ENCODE data around the gene BANF2. TPM values are rescaled to one million over a fixed set of nuclear protein-coding genes. Genes with fewer than 3 reads are reported as not detected.

BANF2 gene
- total and polyA plus RNA-seq, 11 donors, result not detected

DNA sequence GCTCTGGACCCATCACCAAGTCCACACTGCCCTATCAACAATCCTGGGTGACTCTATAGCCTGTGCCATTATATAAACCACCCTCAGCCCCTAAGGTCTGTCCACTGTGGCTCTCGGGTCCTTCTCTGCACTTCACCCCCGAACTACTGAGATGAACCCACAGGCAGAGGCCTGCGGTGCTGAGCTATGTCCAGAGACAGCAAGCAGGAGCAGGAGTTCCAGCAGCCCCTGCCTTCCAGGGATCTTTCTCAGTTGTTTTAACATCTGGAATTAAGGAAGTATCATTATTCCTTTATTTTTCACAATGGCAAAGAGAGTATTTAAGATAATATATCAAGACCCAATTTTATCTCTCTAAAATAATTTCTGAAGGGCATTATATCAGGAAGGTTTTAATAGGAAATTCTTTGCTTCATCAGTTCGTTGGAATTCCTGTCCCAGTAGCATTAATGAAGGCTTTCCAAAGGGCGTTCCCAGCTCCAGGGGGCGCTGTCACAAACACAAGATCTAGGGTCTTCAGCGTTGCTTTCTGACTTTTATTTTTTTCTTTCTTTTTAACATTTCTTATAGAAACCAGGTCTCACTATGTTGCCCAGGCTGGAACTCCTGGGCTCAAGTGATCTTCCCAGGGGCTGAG, 45.0 kb upstream of the BANF2 start:
- H3K27ac ChIP-seq, result no peak overlapping the region
- ATAC-seq, result no peak
- TF ChIP-seq, protein P1, sequence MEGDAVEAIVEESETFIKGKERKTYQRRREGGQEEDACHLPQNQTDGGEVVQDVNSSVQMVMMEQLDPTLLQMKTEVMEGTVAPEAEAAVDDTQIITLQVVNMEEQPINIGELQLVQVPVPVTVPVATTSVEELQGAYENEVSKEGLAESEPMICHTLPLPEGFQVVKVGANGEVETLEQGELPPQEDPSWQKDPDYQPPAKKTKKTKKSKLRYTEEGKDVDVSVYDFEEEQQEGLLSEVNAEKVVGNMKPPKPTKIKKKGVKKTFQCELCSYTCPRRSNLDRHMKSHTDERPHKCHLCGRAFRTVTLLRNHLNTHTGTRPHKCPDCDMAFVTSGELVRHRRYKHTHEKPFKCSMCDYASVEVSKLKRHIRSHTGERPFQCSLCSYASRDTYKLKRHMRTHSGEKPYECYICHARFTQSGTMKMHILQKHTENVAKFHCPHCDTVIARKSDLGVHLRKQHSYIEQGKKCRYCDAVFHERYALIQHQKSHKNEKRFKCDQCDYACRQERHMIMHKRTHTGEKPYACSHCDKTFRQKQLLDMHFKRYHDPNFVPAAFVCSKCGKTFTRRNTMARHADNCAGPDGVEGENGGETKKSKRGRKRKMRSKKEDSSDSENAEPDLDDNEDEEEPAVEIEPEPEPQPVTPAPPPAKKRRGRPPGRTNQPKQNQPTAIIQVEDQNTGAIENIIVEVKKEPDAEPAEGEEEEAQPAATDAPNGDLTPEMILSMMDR (IDR thresholded peaks at IDR 0.05), result peak; percentile 25 to 75 (median 60)
- no peak for TF ChIP-seq POLR2A (IDR thresholded peaks at IDR 0.05)

DNA sequence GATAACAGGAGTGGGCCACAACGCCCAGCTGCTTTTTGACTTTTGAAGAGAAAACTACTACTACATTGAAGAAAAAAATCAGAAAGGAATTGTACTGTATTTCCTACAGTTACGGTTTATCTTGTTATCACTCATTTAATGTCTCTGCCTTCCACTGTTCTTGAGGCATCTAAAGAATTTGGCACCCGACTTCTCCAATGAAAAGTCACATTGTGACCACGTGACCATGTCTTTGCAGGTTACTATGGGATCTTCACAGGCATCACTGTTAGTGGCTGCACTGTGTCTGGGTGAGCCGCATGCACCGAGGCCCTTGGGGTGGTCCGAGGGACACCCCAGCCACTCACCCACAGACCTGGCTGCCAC, 44.5 kb upstream of the BANF2 start:
- WGBS, 4 donors, result 64 to 77% (median 73%) methylated on average over 7 of the region's 7 CpGs
- ATAC-seq, result peak in 1 of 4 donors; percentile 29
- Histone ChIP-seq H3K9me3 (peaks cover 0 to 5% (median 0%) of the 10 kb centered on the region in 12 donors), H3K4me3 (no peak overlapping the region), H3K36me3 (peaks cover 0 to 66% (median 18%) of the 10 kb centered on the region in 9 donors), H3K27ac (no peak overlapping the region), H3K4me1 (peaks cover 0 to 45% (median 24%) of the 10 kb centered on the region in 12 donors), H3K27me3 (no peaks in the 10 kb centered on the region)
- DNase-seq, result peak in 1 of 5 donors; percentile 16
- no peak for TF ChIP-seq POLR2A (IDR thresholded peaks at IDR 0.05)
- TF ChIP-seq, protein P1 (IDR thresholded peaks at IDR 0.05), result peak in 3 of 12 donors; percentile 4 to 36 (median 10)
- intact Hi-C loops (cut with DNase I), result loop anchor here in 2 of 10 donors (5.0 to 10.0 kb wide), 2 partner anchors 247 to 250 kb away; no protein-coding TSS in a partner anchor

More for the DNA sequence above, 45.0 kb upstream of the BANF2 start:
- intact Hi-C loops (cut with DNase I), result loop anchor here in 2 of 10 donors (5.0 to 10.0 kb wide), 2 partner anchors 248 to 250 kb away; no protein-coding TSS in a partner anchor
- Histone ChIP-seq H3K36me3 (peaks cover 0 to 66% (median 18%) of the 10 kb centered on the region in 9 donors), H3K9me3 (peaks cover 0 to 5% (median 0%) of the 10 kb centered on the region in 12 donors), H3K27me3 (no peaks in the 10 kb centered on the region), H3K4me3 (no peak overlapping the region), H3K4me1 (peaks cover 0 to 46% (median 29%) of the 10 kb centered on the region in 12 donors)
- WGBS, 4 donors, result 52 to 63% (median 54%) methylated on average over 7 of the region's 7 CpGs
- DNase-seq, result peak in 1 of 5 donors; percentile 23

DNA sequence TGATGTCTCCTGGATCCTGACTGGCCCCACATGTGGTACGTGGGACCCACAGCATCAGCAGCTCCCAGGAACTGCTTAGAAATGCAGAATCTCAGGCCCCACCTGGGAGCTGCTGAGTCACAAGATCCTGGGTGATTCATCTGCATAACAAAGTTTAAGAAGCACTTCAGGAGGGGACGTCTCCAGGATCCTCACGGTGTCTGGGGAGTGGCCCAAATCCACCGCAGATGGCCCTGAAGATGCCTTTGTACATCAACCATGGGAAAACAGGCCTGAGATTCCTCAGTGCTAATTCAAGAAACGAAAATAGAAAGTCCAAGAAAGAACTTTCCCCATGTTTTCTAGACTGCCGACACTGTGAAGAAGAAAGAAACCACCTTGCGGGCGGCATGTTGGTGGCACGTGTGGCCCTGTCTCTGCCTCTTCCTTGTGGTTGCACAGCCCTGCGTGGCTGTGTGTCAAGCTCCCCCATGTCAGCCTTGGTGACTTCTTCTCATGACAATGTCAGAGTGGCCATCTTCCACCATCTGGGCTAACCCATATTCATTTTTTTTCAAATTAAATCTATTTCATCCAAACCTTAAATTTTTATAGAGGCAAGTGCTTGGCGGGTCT, 43.8 kb upstream of the BANF2 start:
- ATAC-seq (peak in 1 of 4 donors; percentile 21), DNase-seq (peak in 1 of 5 donors; percentile 18)
- 82 to 92% (median 87%) methylated on average over 11 of the region's 11 CpGs for WGBS, 4 donors
- Histone ChIP-seq H3K4me1 (peaks cover 0 to 45% (median 24%) of the 10 kb centered on the region in 12 donors), H3K4me3 (no peak overlapping the region), H3K27me3 (no peaks in the 10 kb centered on the region), H3K9me3 (peaks cover 0 to 5% (median 0%) of the 10 kb centered on the region in 12 donors), H3K36me3 (peaks cover 0 to 67% (median 18%) of the 10 kb centered on the region in 9 donors), H3K27ac (no peak overlapping the region)
- TF ChIP-seq POLR2A (IDR thresholded peaks at IDR 0.05), result no peak
- TF ChIP-seq, protein P1 (IDR thresholded peaks at IDR 0.05), result no peak
- intact Hi-C loops (cut with DNase I), result loop anchor here in 2 of 10 donors (5.0 to 10.0 kb wide), 2 partner anchors 246 to 249 kb away; no protein-coding TSS in a partner anchor

Data from heart left ventricle (tissue), 16 donors.